ENCODE measurements around the gene NFYC. TPM values are rescaled to one million over a fixed set of nuclear protein-coding genes. Genes with fewer than 3 reads are reported as not detected.

NFYC gene
- total RNA-seq, 4 donors from 2014 or later, result 30.2 to 45.6 (median 43.2) TPM

- TF ChIP-seq CTCF (IDR thresholded peaks at IDR 0.05; ENCODE audit: low read depth), result no peak
These were observed 29.8 kb upstream of the NFYC start for GRCh38 chr1:40661678-40662077.

- no peak for TF ChIP-seq CTCF (IDR thresholded peaks at IDR 0.05; ENCODE audit: low read depth)
These were observed 29.4 kb upstream of the NFYC start for GRCh38 chr1:40662151-40662550.

GRCh38 chr1:40662864-40663263 lies 28.6 kb upstream of the NFYC start:
- TF ChIP-seq CTCF (IDR thresholded peaks at IDR 0.05; ENCODE audit: low read depth), result no peak

- no peak for TF ChIP-seq CTCF (IDR thresholded peaks at IDR 0.05; ENCODE audit: low read depth)
These were observed 28.0 kb upstream of the NFYC start for GRCh38 chr1:40663324-40664166.

- TF ChIP-seq CTCF (IDR thresholded peaks at IDR 0.05; ENCODE audit: low read depth), result no peak
These were observed 27.4 kb upstream of the NFYC start for GRCh38 chr1:40664167-40664537.

GRCh38 chr1:40664791-40665190 lies 26.7 kb upstream of the NFYC start:
- no peak for TF ChIP-seq CTCF (IDR thresholded peaks at IDR 0.05; ENCODE audit: low read depth)

GRCh38 chr1:40665335-40666171 lies 26.0 kb upstream of the NFYC start, which contains the start of gene RIMS3:
Gene RIMS3, minus strand, starts transcription at chr1:40665682. Its CDS starts 23,757 bp downstream, at chr1:40641925.
- no peak for TF ChIP-seq CTCF (IDR thresholded peaks at IDR 0.05; ENCODE audit: low read depth)

Data from subcutaneous adipose tissue (tissue), 4 donors.